Kidney (tissue), 14 donors: Measurements from ENCODE around the gene SBNO1. TPM values are rescaled to one million over a fixed set of nuclear protein-coding genes. Genes with fewer than 3 reads are reported as not detected.

Experiments
- DNase-seq, 5 donors: peaks; one replicate each; pipeline ENCODE4 v3.0.0-alpha.2; 2013 to 2020
- FAIRE-seq: peaks from 2 replicates; lab custom pipeline; 2012; peaks lifted over from hg19 to GRCh38; lab: Jason Lieb, UNC
- H3K27ac ChIP-seq, 2 donors: one replicate each; pipeline ENCODE4 v1.7.0; 2013; ENCODE audit warnings: low read depth in 2 of 2, low read length in 2 of 2, inconsistent platforms in 1 of 2
- H3K27me3 ChIP-seq: one replicate; pipeline ENCODE4 v1.7.1; 2013; ENCODE audit warnings: low read length, inconsistent platforms; ENCODE audit not compliant: control insufficient read depth, insufficient read depth
- H3K36me3 ChIP-seq, 3 donors: one replicate each; pipeline versions ENCODE4 v1.7.0 to v1.7.1; 2013; ENCODE audit warnings: low read length in 3 of 3, control low read depth in 1 of 3, inconsistent platforms in 1 of 3; ENCODE audit not compliant: insufficient read depth in 3 of 3, control insufficient read depth in 2 of 3
- H3K4me1 ChIP-seq, 3 donors: one replicate each; pipeline versions ENCODE4 v1.7.0 to v1.7.1; 2013; ENCODE audit warnings: low read length in 3 of 3, inconsistent platforms in 1 of 3, low read depth in 1 of 3; ENCODE audit not compliant: control insufficient read depth in 2 of 3, insufficient read depth in 2 of 3
- H3K4me3 ChIP-seq, 3 donors: one replicate each; pipeline versions ENCODE4 v1.7.0 to v1.8.1; 2013; ENCODE audit warnings: low read length in 3 of 3, control low read depth in 1 of 3, inconsistent platforms in 1 of 3
- H3K9ac ChIP-seq, 3 donors: one replicate each; pipeline versions ENCODE4 v1.7.0 to v1.7.1; 2013; ENCODE audit warnings: low read length in 3 of 3, control low read depth in 1 of 3, inconsistent platforms in 1 of 3
- H3K9me3 ChIP-seq, 3 donors: one replicate each; pipeline versions ENCODE4 v1.7.0 to v1.7.1; 2013; ENCODE audit warnings: low read length in 3 of 3, control low read depth in 1 of 3, inconsistent platforms in 1 of 3; ENCODE audit not compliant: control insufficient read depth in 2 of 3, insufficient read depth in 1 of 3
- CTCF ChIP-seq: IDR thresholded peaks from 3 replicates; pipeline ENCODE4 v1.5.1; 2012; ENCODE audit warnings: mild to moderate bottlenecking, moderate library complexity, borderline replicate concordance; ENCODE audit not compliant: insufficient read depth; ENCODE audit errors: extremely low read depth
- intact Hi-C: fragments of 100-400 bp; cut with DNase I; formaldehyde crosslinking; loops from one replicate; pipeline ENCODE4 v1.11.1; 2022
- polyA plus RNA-seq: library from polyadenylated mRNA; stranded (reverse); fragments of 350-450 nt; fragmentation: Illumina TruSeq; extraction: RNeasy Lipid Tissue Mini Kit (QIAGEN cat#74804); gene quantifications from one replicate; pipeline ENCODE4 v1.2.3, GENCODE V29; 2014; ENCODE audit warnings: low read depth, low replicate concordance; ENCODE audit not compliant: insufficient read depth
- total RNA-seq: library from RNA; stranded (reverse); fragmentation: NEBNext Ultra II Directional; extraction: Animal tissue kit (Norgen Biotek cat#: 25700); gene quantifications from one replicate; pipeline ENCODE4 v1.2.1, GENCODE V29; 2021
- donor health status: control.
- donor health status: control.
- donor health status: control.
- donor health status: control.
- donor health status: control.
- donor health status: DM: yes; HTN: yes; CAD: no.
- donor health status: Normal renal cell carcinoma (clear cell type).

SBNO1 gene
- total and polyA plus RNA-seq, 2 donors from 2014 or later: 4.3 to 32.0 TPM

- Histone ChIP-seq H3K36me3 (no peaks in the 10 kb centered on the region), H3K4me1 (peaks cover 0 to 5% (median 0%) of the 10 kb centered on the region in 3 donors), H3K9ac (peak overlapping the region; percentile 40 to 97 (median 82)), H3K27ac (peak overlapping the region in 1 of 2 donors; percentile 86), H3K4me3 (peak overlapping the region; percentile 72 to 95 (median 76)), H3K9me3 (no peaks in the 10 kb centered on the region), H3K27me3 (no peaks in the 10 kb centered on the region)
- DNase-seq (no peak), FAIRE-seq (no peak)
- no peak for TF ChIP-seq CTCF
- intact Hi-C loops: no loop called here
These were observed 1.3 kb downstream of the SBNO1 start for GRCh38 chr12:123363390-123363739.

- no peak for TF ChIP-seq CTCF
- Histone ChIP-seq H3K4me3 (no peak overlapping the region), H3K4me1 (peaks cover 0 to 6% (median 5%) of the 10 kb centered on the region in 3 donors), H3K27ac (no peak overlapping the region), H3K36me3 (no peaks in the 10 kb centered on the region), H3K9ac (no peak overlapping the region), H3K9me3 (no peaks in the 10 kb centered on the region), H3K27me3 (no peaks in the 10 kb centered on the region)
- FAIRE-seq (no peak), DNase-seq (no peak)
- intact Hi-C loops: no loop called here
These were observed 6.6 kb downstream of the SBNO1 start for GRCh38 chr12:123358035-123358434.

- H3K4me1 ChIP-seq: peaks cover 0 to 5% (median 2%) of the 10 kb centered on the region in 3 donors
These were observed 8.4 kb downstream of the SBNO1 start for GRCh38 chr12:123356159-123356670.

More at GRCh38 chr12:123356159-123356670, 8.4 kb downstream of the SBNO1 start:
- Histone ChIP-seq H3K9ac (no peak overlapping the region), H3K27ac (no peak overlapping the region), H3K27me3 (no peaks in the 10 kb centered on the region), H3K9me3 (no peaks in the 10 kb centered on the region), H3K4me3 (no peak overlapping the region), H3K36me3 (no peaks in the 10 kb centered on the region)
- intact Hi-C loops: no loop called here
- DNase-seq (no peak), FAIRE-seq (no peak)
- TF ChIP-seq CTCF: no peak
